ENCODE results near the gene KAT6B. TPM values are rescaled to one million over a fixed set of nuclear protein-coding genes. Genes with fewer than 3 reads are reported as not detected.

The KAT6B gene
- total and polyA plus RNA-seq, 10 of the 15 experiments (the other 5 are each of a cell fraction or from before 2014, with no cell fraction given), result 2.7 to 22.6 (median 15.7) TPM

- in situ Hi-C loops (cut with MboI), result no loop called here
- no peak for TF ChIP-seq SIX5 (IDR thresholded peaks at IDR 0.05; ENCODE audit: low read depth, low read length, severe bottlenecking)
- no peak for TF ChIP-seq BCLAF1 (IDR thresholded peaks at IDR 0.05)
- TF ChIP-seq NR2C2 (IDR thresholded peaks at IDR 0.05; ENCODE audit: borderline replicate concordance, control insufficient read depth, insufficient read length, low read depth), result no peak
- no peak for TF ChIP-seq DPF2 (IDR thresholded peaks at IDR 0.05)
- no peak for TF ChIP-seq ZZZ3 (IDR thresholded peaks at IDR 0.05; ENCODE audit: control insufficient read depth, insufficient read length, low read depth)
- no peak for TF ChIP-seq SIN3A (IDR thresholded peaks at IDR 0.05; ENCODE audit: low read depth, low read length)
- TF ChIP-seq HDAC6 (IDR thresholded peaks at IDR 0.05; ENCODE audit: unreplicated experiment), result no peak
- no peak for TF ChIP-seq ZNF687 (IDR thresholded peaks at IDR 0.05)
- TF ChIP-seq EZH2 (IDR thresholded peaks at IDR 0.05; ENCODE audit: borderline replicate concordance, control insufficient read depth, low read depth, low read length), result no peak
- TF ChIP-seq ZNF274 (IDR thresholded peaks at IDR 0.05; ENCODE audit: insufficient read depth, insufficient read length), result no peak
- no peak for TF ChIP-seq ASH2L (IDR thresholded peaks at IDR 0.05; ENCODE audit: borderline replicate concordance, low read depth)
- no peak for TF ChIP-seq MLLT1 (IDR thresholded peaks at IDR 0.05)
- TF ChIP-seq EP300 (IDR thresholded peaks at IDR 0.05; ENCODE audit: borderline replicate concordance in 1 of 2, control insufficient read depth in 1 of 2, low read depth in 2 of 2, low read length in 2 of 2), result no peak
- no peak for TF ChIP-seq ZBED1 (IDR thresholded peaks at IDR 0.05; ENCODE audit: borderline replicate concordance)
- no peak for TF ChIP-seq YBX1 (IDR thresholded peaks at IDR 0.05)
- no peaks in the 10 kb centered on the region; the same call in 1 of the 2 replicates for H3K79me2 ChIP-seq (ENCODE audit: control insufficient read depth, insufficient read depth, low read length)
Measured at GRCh38 chr10:74969530-74969929, 143.1 kb downstream of the KAT6B start.

More at GRCh38 chr10:74969530-74969929, 143.1 kb downstream of the KAT6B start:
- no peak for DNase-seq (ENCODE audit: low read depth, low spot score)
- POLR2A ChIA-PET, result interaction anchor here (0.6 kb wide), 1 partner anchor 143 kb away, joined by 4 read pairs; no protein-coding TSS in a partner anchor
- no peak overlapping the region for H3K4me2 ChIP-seq (ENCODE audit: control insufficient read depth, insufficient read depth)
- no peaks in the 10 kb centered on the region for H3K4me1 ChIP-seq (ENCODE audit: control insufficient read depth, insufficient read depth, low read length)
- H3K27me3 ChIP-seq (replicated peaks in 1 of 2; ENCODE audit: control insufficient read depth in 2 of 2, insufficient read depth in 2 of 2, low read length in 1 of 2), result no peaks in the 10 kb centered on the region
- no peak overlapping the region for H2AFZ ChIP-seq (ENCODE audit: control insufficient read depth, low read depth, low read length)
- CTCF ChIA-PET, result interaction anchor here (1.5 kb wide), 2 partner anchors 50 to 231 kb away, joined by 3 to 5 read pairs; no protein-coding TSS in a partner anchor
- no peaks in the 10 kb centered on the region for H4K20me1 ChIP-seq (ENCODE audit: control insufficient read depth, insufficient read depth)
- H3K36me3 ChIP-seq (ENCODE audit: control insufficient read depth in 2 of 2, insufficient read depth in 2 of 2, low read length in 1 of 2), result no peaks in the 10 kb centered on the region; a peak in 1 of 4 replicates
- no peak for ATAC-seq
- SMC1A ChIA-PET (ENCODE audit: uncharacterized antibody, unreplicated experiment), result interaction anchor here (1.3 to 2.7 kb wide), 5 partner anchors 10 to 52 kb away, joined by 3 to 12 read pairs (median 7); no protein-coding TSS in a partner anchor
- no peak for FAIRE-seq
- 98% methylated on average over 4 of the region's 4 CpGs for WGBS (ENCODE audit: insufficient coverage, insufficient replicate concordance, low lambda C conversion rate, missing lambda C conversion rate)
- no peak overlapping the region for H3K4me3 ChIP-seq
- intact Hi-C loops (cut with micrococcal nuclease; ENCODE audit: unreplicated experiment), result no loop called here
- RAD21 ChIA-PET (ENCODE audit: unreplicated experiment), result no interaction called here
- H3K27ac ChIP-seq (ENCODE audit: control insufficient read depth, insufficient read depth), result no peak overlapping the region
- no peaks in the 10 kb centered on the region for H3K9me3 ChIP-seq (replicated peaks; ENCODE audit: control insufficient read depth, insufficient read depth, low read length)
- no TSS peak for BruUV-seq (replicated peaks)
- H3K9ac ChIP-seq (ENCODE audit: control insufficient read depth, insufficient read depth, low read length), result no peak overlapping the region
